Stimulated activated CD8-positive, alpha-beta memory T cell treated with anti-CD3 and anti-CD28 coated beads, Interleukin-12 subunit alpha, Interleukin-12 subunit beta, amount 100 ng/mL, for 24 hours (primary cell): ENCODE data around the gene ACO2.
"Not testable (repeated sequence)": the region's sequence is repeated elsewhere in the genome, so short reads cannot be mapped to it uniquely, and the experiment has no call there.

Experiments used
- DNase-seq: peaks from one replicate; pipeline ENCODE4 v3.0.0-alpha.2; 2020; ENCODE audit errors: extremely low read depth

Gene ACO2

GRCh38 chr22:41448189-41448808, 20.6 kb upstream of the ACO2 start:
- DNase-seq, result peak; percentile 77

DNA sequence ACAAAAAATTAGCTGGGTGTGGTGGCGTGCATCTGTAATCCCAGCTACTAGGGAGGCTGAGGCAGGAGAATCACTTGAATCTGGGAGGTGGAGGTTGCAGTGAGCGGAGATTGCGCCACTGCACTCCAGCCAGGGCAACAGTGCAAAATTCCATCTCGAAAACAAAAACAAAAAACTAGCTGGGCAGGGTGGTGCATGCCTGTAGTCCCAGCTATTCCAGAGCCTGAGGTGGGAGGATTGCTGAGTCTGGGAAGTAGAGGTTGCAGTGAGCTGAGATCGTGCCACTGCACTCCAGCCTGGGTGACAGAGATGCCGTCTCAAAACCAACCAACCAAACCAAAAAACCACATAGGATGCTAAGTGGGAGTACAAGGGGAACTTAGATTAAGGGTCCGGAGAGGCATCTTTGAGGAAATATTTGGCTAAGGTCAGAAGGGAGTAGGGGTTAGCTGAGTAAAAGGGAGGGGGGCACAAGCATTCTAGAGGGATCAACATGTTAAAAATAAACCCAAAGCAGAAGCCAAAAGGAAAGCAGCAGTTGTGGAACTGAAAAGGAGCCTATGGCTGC, 10.7 kb upstream of the ACO2 start:
- no peak for DNase-seq

GRCh38 chr22:41459431-41459830, 9.5 kb upstream of the ACO2 start:
- DNase-seq, result no peak

DNA sequence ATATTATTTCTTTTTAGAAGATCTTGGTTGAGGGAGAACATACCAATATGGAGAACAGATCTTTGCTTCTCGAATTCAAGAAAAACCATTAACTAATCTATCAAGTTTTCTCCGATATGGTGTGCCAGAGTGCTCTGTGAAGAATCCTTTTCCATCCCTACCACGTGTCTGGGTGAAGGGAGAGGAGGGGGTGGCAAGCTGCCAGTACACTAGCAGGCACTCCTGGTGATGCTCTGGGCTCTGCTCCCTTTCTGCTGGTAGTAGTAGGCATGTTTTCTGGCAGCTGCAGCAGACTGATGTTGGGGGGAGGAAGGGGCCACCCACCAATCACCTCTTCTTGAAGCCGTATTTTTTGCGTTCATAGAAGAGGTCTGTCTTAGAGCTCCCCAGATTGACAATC, 8.8 kb upstream of the ACO2 start:
- DNase-seq, result not testable (repeated sequence)

GRCh38 chr22:41461901-41462300, 7.0 kb upstream of the ACO2 start:
- DNase-seq, result no peak

DNA sequence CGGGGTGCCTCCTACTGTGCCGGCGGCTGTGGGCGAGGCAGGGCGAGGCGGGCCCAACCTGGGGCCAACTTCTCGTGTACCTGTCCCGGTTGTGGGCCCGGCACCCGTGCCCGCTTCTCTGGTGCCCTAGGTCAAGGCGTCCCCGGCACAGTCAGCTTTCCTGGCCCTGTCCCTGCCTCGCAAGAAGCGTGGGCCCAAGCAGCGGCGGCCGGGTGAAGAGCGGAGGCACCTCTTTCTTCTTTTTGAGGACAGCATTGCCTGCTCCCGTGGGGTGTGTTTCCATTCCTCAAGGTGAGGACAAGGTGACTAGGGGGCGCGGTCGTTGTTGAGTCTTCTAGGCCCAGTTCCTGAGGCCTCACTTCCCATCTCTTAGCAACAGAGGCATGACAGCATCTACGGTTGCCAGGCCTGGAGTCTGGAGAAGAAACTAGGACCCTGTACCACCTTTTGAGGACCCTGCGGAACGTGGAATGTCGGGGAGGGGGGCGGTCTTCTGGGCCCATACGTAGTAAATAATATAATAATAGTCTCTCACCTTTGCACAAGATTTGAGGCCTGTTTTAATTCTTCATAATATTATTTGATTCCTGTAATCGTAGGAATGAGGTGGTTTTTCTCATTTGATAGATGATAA, 418 bp downstream of the ACO2 start:
- DNase-seq, result peak; percentile 20

- no peak for DNase-seq
Measured at GRCh38 chr22:41470886-41471285, 2.0 kb downstream of the ACO2 start.

DNA sequence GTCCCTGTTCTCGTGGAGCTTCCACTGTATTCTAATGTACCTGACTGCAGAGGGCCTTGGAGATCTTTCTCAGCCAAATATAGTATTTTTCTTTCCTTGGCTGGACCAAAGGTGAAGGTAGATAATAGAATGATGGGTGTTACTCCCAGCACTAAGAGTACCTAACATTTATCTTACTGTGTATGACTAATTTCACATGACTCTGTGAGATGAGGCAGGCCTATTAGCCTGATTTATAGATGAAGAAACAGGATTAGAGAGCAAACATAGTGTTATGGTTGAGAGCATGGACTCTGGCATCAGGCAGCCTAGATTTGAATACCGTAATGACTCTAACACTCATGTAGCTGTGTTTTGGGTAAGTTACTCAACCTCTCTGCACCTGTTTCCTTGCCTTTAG, 2.7 kb downstream of the ACO2 start:
- DNase-seq, result no peak

DNA sequence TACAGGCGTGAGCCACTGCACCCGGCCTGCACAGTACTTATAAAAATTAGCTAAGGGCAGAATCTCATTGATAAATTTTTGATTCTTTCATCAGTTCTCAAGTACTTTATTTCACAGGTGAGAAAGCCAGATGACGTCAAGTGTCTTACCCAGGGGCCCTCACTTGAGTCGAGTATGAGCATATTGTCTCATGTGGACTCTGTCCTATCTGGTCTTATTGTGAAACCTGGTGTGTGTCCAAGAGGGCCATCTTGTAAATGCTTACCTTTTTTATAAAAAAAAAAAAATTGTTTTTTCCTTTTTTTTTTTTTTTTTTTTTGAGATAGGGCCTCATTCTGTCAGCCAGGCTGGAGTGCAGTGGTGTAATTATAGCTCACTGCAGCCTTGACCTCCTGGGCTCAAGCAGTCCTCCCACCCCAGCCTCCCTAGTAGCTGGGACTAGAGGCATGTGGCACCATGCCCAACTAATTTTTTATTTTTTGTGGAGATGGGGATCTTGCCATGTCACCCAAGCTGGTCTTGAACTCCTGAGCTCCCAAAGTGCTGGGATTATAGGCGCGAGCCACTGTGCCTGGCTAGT, 6.0 kb downstream of the ACO2 start:
- no peak for DNase-seq

GRCh38 chr22:41478473-41478872, 9.6 kb downstream of the ACO2 start:
- no peak for DNase-seq

DNA sequence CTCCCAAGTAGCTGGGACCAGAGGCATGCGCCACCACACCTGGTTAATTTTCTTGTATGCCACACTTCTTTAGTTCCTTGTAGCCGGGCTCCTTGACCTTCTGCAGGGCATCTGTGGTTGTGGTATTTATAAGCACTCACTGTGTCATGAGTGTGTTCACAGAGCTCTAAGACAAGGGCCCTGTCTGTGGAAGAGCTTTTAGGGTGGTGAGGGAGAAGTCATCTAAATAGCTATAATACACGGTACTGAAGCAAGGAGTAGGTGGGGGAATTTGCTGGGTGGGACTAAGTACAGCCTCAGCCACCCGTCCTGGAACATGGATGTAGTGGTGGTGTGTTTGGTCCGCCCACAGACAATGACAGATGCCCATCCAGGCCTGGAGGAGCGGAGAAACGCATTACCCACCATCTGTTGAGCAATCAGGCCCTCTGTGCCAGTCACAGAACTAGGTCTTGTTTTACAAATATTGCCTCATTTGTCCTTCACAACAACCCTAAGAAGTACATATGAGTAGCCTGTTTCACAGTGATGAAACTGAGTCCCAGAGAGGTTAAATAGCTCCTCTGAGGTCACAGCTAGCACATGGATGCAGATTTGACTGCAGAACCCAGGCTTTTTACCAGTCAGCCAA, 10.1 kb downstream of the ACO2 start:
- DNase-seq, result no peak

DNA sequence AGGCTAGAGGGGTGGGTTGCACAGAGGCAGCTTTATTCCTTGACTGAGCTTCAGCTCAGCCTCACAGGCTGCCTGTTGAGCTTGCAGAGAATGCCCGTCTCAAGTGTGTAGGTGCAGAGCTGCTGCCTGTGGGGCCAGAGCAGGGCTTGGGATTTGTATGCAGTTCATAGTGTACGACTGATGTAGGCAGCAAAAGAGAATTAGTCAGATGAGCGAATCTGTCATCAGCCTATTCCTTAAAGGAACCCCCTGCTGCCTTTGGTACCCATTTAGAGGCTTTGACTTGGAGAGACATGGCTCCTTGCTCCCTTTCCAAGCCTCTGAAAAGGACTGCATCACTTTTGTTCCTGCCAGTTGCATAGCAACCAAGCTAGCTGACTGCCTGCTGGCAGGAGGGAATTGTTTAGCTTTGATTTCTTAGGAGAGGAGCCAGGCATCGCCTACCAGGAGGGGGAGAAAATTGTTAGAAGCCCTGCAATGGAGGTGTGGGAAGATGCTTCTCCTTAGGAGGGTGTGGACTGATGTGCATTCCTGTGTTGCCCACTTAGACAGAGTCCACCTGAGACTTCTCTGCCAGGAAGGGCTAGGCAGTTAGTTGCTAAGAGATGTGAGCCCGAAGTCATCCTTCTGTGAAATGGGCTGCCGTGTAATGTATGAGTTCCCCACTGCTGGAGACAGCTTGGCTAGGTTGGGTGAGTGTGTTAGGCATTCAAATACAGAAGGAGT, 10.9 kb downstream of the ACO2 start:
- no peak for DNase-seq

GRCh38 chr22:41480397-41480735, 11.4 kb downstream of the ACO2 start:
- DNase-seq, result no peak

GRCh38 chr22:41481131-41481830, 12.4 kb downstream of the ACO2 start:
- DNase-seq, result no peak

- DNase-seq, result no peak
Measured at GRCh38 chr22:41481925-41482318, 13.0 kb downstream of the ACO2 start.

DNA sequence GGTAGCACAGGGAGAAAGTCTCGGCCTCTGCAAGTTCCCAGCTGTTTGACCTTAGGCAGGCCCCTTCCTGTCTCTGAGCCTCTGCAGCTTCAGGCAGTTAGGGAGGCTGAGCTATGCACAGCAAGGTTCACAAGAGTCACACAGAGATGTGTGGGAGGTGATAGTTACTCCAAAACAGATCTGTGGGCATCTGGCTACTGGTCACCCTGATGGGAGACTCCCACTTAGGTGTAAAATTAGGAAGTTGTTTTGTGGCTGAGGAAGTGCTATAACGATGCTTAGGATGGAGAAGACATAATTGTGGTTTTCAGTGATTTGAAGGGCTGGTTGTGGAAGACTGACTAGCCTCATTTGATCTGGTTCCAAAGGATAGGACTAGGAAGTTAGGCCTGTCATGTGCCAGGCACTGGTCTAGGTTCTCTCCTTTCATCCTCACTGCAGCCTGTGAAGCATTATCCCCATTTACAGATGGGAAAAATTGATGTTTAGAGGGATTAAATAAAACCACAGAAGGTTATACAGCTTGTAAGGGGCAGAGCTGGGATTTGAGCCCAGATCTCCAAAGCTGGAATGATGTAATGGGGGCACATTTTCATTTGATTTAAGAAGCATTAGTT, 13.5 kb downstream of the ACO2 start:
- no peak for DNase-seq

- no peak for DNase-seq
Measured at GRCh38 chr22:41485033-41485432, 16.1 kb downstream of the ACO2 start.

- DNase-seq, result no peak
Measured at GRCh38 chr22:41487037-41487935, 18.4 kb downstream of the ACO2 start.

- no peak for DNase-seq
Measured at GRCh38 chr22:41488076-41488475, 19.2 kb downstream of the ACO2 start.
